GM18873 (cell line): ENCODE data around the gene THRB.
"Not testable (repeated sequence)": the region's sequence is repeated elsewhere in the genome, so short reads cannot be mapped to it uniquely, and the experiment has no call there.

ENCODE experiments used
- ATAC-seq: cut with Tn5 transposase; IDR thresholded peaks from one replicate; pipeline ENCODE4 v1.9.1; 2021; ENCODE audit warnings: mild to moderate bottlenecking, moderate library complexity, moderate number of reproducible peaks; ENCODE audit not compliant: unreplicated experiment, low FRiP score

The THRB gene

DNA sequence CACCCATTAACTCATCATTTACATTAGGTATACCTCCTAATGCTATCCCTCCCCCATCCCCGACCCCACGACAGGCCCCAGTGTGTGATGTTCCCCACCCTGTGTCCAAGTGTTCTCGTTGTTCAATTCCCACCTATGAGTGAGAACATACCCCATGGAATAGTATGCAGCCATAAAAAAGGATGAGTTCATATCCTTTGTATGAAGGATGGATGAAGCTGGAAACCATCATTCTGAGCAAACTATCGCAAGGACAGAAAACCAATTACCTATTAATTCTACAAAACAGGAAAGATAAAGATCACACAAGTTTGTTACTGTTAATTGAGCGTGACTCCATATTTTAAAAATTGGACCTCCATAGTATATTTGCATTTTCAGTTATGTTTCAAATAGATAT is 81.0 kb downstream of the THRB start:
- ATAC-seq, result not testable (repeated sequence)

DNA sequence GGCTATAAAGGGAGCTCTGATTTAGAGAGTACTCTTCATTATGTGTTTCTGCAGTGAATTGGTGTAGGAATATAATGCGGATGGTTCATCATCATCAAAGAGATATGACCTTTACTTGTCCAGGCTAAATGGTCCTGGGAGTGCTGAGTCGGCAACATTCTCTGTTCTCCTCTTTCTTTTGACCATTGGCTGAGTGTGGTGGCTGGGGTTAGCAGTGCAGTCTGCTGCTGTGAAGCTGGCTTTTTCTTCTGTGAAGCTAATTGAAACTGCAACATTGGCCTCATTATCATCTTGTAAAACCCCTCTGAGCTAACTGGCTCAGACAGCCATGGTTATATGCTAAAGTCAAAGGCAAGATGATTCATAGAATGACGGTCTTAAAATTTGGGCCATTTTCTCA is 83.8 kb downstream of the THRB start:
- no peak for ATAC-seq

DNA sequence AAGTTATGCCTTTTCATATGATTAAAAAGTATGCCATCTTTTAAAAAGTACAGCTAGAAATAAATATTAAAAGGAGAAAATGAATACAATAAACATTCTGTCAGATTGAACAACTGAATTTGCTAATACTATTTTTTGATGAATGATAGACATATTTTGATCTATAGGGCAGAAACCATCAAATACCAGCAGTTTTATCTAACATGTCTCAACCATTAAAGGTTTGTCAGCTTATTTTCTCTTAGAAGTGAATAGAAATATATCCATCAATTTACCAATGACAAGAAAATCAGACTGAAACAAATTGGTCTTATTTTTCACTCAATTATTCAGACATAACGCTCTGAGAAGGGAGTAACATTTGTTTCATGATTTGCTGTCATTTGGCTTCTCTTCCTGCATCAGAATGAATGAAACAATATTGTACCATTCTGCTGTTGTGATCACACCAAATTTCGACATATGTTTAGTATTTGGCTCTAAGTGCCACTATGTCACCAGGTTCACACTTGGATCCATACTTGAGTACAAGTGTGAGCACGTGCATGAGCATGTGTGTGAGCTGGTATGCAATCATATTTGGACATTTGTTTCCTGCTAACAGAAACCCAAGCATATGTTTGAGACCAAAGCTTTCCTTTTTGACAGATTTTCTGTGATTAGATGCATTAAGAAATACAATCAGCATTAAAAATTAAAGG is 86.5 kb downstream of the THRB start:
- ATAC-seq, result no peak

DNA sequence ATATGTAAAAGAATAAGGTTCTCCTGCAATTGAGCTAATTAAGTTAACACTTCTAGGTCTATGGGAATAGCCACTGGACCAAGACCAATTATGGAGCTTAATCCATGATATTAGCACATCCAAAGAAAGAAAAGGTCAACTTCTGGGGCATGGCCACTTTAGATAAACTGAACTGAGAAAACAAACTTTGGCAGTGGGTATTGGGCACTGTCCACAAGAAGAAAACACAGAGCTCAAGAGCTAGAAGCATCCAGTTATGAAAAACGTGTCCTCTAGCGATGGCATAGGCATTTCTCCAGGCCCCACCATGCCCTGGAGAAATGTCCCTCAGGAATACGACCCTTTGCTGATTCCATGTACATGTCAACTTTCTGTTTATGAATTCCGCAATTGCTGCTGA is 87.8 kb downstream of the THRB start:
- no peak for ATAC-seq

DNA sequence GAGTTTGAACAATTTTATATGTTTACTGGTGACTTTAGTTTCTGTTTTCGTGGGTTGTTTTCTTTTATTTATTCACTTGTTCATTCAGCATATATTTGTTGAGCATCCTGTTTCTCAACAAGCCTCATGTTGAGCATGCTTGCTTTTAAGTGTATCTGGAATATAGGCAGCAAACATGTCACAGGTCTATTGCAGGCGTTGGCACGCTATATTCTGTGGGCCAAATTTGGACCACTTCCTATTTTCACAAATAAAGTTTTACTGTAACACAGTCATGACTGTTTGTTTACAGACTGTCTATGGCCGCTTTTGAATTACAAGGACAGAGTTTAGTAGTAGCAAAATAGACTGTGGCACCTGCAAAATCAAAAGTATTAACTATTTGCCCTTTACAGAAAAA is 89.6 kb downstream of the THRB start:
- ATAC-seq, result no peak

DNA sequence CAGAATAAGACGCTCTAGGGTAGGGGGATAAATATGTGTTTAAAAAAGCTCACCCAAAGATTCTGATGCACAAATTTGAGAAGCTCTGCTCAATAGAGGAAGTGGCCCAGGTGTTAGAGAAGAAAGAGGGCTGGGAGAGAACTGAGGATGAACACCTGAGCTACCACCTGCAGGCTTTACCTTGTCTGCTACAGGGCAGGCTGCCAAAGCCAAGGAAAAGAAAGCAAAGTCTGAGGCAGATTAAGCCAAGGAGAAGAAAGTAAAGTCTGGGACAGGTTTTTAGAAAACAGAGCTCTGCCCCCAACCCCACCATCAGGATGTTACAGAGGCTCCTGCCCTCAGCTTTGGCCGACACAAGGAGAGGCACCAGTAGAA is 92.9 kb downstream of the THRB start:
- ATAC-seq, result no peak

DNA sequence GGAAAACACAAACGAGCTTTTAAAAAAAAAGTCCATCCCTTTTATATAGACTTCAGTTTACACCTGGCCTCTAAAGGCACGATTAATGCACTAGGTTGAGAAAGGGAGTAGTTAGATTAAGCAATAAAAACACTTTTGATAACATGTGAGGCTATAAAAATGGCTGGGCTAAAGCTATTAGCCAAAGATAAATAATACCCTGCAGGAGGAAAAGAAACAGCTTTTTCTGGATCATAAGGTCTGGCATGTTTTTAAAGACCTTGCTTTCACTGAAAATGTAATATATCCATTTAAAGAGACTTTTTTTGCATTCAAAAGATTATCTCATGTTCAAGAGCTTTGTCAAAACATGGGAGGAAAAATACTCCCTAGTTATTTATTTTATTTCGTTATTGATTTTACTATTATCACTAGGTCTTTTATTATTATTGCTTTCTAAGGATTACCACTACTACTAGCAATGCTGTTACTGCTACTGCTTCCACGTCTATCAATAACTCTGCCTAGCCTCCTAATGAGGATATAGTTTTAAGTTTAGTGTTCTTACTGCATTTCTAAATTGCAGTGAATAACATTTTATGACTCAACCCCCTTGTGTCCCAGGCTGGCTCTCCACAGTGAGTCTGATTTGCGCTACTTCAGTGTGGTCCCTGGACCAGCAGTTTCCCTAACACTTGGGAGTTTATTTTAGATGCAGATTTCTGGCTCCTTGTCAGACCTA is 93.4 kb downstream of the THRB start:
- ATAC-seq, result no peak

DNA sequence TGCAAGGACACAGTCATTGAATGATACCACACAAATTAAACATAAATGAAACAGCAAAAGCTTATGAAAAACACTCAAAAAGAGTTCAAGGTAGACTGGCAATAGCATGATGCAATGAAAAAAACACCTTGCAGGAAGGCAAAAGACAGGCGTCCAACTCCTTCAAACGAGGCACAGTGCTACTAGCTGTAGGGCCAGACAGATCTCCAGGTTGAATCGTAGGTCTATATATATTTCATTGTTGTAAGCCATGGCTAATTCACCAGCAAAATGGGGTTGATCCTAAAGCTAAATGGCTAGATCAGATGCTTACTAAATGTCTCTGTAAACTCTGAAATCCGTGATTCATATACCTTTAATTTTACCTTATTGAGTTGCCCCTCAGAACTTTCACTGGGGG is 94.2 kb downstream of the THRB start:
- ATAC-seq, result no peak

DNA sequence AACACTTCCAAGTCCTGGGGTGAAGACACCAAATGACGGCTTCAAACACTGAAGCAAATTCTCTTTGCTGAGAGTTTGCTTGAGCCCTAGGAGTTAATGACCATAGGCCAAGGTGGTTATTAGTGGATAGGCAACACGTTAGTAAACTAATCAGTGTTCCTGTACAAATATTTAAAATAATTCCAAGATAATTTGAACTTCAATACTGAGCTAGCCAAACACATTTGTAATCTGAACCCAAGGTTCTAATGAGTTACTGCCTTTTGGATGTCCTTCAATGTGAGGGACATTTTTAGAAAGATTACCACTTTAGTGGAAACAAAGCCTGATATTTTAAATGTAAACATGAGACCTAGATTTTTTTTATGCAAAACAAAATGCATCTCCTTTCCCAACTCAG is 94.6 kb downstream of the THRB start:
- ATAC-seq, result no peak

DNA sequence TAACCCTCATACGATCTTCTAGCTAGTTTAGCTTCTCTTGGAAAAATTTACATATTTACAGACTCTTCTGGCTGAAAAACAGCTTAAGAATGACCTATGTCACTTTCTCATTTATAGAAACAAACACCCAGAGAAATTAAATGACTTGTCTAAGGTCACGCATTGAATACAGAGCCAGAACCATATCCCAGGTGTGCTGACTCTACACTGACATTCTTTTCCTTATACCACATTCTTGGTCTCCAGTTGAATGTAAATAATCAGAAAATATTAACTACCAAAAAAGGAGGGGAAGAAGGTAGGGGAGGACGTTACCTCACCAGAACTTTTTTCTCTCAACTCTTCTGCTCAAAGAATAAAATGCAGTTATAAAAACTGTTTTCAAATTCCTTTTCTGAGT is 95.0 kb downstream of the THRB start:
- ATAC-seq, result no peak

DNA sequence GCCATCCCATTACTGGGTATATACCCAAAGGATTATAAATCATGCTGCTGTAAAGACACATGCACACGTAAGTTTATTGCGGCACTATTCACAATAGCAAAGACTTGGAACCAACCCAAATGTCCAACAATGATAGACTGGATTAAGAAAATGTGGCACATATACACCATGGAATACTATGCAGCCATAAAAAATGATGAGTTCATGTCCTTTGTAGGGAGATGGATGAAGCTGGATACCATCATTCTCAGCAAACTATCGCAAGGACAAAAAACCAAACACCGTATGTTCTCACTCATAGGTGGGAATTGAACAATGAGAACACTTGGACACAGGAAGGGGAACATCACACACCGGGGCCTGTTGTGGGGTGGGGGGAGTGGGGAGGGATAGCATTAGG is 95.9 kb downstream of the THRB start:
- not testable (repeated sequence) for ATAC-seq

DNA sequence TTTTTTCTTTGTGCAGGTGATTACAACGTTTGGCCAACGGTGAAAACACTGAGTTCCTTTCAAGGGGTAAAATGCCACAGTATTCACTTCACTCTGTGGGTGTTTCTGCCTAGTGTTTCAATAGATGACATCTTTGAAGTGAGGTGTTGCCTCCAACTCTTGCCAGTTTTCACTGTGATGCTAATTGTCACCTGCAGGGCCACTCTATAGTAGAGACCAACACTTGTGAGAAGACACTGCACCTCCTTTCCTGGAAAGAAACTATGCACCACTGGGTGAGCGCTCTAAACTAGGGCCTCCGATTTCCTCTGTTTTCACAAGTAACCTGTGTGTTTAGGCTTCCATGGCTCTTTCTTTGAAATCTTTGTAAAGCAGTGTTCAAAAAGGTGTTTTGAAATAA is 98.3 kb downstream of the THRB start:
- no peak for ATAC-seq

DNA sequence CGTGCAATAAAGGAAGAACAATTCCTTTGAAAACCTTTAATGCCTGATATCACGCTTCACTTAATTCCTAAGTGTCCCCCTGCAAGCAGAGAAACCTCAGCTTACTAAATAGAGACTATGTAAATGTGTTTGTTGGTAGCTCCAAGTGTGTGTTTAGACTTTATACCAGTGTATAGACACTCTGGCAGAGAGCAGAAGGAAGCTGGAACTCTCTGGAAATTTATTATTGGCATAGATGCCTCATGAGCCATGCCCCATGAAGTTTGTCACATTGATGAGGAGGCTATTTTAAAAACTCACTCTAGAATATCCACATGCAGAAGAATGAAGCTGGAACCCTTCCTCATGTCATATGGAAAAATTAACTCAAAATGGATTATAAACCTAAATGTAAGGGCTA is 99.9 kb downstream of the THRB start:
- no peak for ATAC-seq

DNA sequence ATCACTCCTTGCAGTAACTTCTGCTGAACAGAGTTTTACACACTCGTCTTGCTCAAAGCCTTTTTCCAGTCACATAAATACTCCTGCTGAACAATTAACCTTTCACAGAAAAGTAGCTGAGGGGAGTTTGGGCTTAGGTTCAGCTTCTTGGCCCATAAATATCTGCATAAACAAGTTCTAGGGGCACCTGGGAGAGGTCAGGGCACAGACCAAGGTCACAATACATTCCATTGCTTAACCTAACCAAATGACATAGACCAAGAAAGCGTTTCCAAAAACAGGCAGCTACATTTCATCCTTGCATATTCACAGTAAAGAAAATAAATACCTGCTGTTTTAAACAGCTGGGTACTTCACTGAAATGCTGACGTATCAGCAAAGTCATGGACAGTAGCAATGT is 101.3 kb downstream of the THRB start:
- ATAC-seq, result no peak

DNA sequence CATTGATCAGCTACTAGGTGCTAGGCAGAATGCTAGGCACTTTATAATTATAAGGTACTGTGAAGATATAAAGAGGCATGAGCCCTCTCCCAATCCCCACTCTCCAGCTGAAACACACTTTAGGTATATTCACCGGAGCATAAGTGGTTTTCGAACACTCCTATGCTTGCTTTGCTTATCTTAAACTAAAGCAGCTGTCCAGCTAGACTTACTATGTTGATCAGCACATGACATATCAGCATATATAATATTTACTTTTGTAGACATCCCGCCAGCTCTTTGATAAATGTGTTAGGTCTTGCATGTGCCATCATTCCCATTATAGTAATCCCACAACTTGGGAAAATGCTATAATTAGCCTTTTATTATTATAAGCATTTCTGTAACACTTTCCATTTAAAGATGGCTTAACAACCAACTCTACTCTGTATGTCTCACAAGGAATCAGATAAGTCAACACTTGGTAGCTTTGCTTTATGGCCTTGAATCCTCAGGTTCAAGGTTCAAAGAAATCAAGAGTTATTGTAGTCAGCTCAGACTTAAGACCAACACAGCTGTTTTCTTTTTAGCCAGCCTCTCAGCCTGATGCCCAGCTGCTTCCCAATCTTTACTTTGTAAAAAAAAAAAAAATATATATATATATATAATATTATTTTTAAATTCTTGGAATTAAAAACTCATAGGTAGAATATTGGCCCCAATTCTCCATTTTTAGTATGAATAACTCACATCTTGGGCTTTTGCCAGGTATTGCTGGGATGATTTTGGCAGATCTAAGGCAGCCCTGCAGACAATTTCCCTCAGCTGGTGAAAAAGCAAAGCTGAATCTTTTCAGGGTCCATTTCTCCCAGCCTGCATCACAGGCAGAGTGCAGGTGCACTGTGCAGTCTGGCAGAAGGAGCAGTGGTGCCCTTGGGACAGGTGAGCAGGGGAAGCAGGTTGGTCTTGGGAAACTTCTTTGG is 104.2 kb downstream of the THRB start:
- ATAC-seq, result no peak

DNA sequence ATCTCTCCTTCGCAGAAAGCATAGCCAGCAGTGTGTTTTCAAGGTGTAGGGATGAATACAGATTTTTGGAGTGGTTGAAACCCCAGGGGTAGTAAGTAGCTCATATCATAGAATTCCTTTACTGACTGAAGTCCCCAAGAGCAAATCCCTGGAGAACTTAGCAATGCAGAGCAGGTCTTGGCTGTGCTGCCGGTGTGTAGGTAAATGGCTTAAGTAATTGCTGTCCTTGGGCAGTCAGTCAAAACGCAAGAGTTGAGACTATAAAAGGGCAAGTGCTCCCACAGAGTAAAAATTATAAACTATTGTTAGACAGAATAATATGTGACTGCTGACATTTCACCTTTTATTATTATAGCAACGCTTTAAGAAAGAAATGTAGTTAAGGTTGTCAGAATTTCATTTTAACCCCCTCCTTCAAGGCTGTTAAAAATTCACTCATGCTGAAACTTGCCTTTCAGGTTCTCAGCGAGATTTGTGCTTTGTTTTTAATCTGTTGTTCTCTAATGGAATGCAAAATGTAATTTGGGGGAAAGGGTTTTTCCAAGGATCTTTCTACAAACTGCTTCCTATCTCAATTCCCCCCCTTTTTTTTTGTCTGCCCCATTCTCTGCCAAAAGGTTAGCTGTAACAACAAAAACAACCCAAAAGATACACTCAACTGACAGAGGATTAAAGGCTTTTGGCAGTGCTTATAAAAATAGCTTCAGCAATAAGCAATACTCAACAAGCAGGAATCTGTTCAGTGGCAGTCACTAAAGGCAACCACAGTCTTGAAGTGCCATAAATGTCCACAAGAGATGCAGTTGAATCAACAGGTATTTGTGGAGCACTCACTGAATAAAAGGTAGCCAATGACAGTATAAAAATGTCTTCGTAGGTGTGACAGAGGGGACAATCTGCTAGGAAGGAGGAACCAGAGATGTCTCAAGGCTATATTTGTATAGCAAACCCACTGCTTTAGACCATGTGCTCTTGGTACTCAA is 105.3 kb downstream of the THRB start:
- no peak for ATAC-seq

DNA sequence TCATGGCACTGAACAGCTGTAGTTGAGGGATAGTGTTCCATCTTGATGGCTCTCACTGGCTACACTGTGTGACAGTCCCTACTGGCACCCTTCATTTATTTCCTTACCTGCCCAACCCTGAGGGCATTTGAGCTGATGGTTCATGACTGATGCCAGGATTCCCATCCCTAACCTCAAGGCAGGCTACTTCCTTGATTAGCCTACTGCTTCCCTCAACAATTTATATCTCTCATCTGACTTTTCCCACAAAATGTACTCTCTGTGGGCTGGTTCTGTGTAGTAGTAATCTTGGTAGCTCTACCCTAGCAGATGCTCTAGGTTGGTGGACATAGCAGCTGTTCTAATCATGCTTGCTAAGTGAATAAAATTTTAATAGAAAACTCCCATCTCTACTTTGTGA is 106.0 kb downstream of the THRB start:
- no peak for ATAC-seq

DNA sequence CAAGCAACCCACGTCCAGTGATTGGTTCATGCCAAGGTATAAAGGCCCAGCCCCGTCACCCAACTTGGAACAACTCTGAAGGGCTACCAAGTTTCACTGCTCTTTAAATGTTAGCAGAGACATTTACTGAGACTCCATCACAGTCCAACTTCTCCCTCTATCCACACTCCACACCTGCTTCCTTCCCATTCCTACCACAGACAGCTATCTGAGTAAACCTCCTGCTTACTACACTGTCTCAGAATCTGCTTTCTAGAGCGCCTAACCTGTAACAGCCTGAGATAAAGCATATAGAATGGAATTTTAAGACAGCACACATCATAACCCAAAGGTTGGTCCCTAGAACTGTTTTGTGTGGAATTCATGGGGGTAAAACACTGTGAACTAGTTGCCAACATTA is 106.5 kb downstream of the THRB start:
- ATAC-seq, result no peak

DNA sequence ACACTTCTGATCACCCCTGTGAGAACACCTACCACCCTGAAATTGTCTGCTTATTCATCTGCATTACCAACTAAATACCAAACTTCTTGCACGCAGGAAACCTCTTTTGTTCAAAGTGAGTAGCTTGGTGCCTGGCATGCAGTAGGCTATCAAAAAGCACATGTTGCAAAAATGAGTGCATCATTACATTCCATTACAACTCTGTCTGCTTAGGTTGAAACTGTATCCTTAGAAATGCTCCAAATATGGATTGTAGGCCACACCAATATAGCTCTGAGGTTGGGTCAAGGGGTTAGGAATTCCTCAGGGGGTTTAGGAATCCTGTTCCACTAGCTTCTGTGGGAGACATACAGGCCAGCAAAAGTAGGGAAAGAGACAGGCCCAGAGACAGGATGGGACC is 107.2 kb downstream of the THRB start:
- ATAC-seq, result no peak

DNA sequence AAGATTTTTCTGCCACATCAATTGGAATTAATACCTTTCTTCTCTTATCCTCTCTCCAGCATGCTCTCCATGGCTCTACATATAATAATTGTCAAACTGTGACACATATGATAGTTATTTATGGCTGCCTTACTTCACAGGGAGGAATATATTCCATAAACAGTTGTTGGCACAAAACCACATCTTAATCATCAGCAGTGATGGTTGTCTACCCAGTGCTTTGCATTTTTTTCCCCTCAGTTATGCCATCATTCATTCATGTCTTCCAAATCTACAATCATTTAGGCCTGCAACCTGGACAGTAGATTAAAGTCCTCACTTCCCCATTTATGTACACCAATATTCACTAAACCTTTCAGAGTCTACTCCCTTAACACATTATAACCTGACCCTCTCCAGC is 107.7 kb downstream of the THRB start:
- ATAC-seq, result no peak
